ENCODE results near the gene GLRB.

GLRB gene

DNA sequence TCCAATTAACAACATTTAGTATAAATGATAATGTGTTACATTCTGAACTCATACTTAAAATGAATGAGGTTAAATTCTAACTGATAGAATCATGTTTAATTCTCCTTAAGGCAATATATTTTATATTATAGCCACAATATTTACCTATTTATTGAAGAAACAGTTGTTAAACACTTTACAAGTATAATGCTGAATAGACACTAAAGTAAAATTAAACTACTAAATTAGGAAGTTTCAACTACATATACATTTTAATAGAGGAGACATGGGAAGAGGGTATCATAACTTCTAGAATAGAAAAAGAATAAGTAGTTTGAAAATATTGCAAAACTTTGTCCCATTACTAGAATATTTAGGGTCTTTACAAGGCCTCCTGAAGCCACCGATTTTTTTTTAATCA, 108.3 kb downstream of the GLRB start:
- no peak overlapping the region for H2AFZ ChIP-seq (ENCODE audit: low read depth, low read length)
- TF ChIP-seq EZH2phosphoT487 (IDR thresholded peaks at IDR 0.05; ENCODE audit: low read depth): no peak
- TF ChIP-seq, protein P1, sequence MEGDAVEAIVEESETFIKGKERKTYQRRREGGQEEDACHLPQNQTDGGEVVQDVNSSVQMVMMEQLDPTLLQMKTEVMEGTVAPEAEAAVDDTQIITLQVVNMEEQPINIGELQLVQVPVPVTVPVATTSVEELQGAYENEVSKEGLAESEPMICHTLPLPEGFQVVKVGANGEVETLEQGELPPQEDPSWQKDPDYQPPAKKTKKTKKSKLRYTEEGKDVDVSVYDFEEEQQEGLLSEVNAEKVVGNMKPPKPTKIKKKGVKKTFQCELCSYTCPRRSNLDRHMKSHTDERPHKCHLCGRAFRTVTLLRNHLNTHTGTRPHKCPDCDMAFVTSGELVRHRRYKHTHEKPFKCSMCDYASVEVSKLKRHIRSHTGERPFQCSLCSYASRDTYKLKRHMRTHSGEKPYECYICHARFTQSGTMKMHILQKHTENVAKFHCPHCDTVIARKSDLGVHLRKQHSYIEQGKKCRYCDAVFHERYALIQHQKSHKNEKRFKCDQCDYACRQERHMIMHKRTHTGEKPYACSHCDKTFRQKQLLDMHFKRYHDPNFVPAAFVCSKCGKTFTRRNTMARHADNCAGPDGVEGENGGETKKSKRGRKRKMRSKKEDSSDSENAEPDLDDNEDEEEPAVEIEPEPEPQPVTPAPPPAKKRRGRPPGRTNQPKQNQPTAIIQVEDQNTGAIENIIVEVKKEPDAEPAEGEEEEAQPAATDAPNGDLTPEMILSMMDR (IDR thresholded peaks at IDR 0.05; ENCODE audit: low read depth, low read length): no peak
- no peaks in the 10 kb centered on the region for H3K36me3 ChIP-seq (replicated peaks; ENCODE audit: low read depth, low read length)
- H3K4me3 ChIP-seq (ENCODE audit: low read length): no peak overlapping the region
- H3K9me3 ChIP-seq (ENCODE audit: insufficient read depth, low read length): no peaks in the 10 kb centered on the region
- no peaks in the 10 kb centered on the region for H3K79me2 ChIP-seq (ENCODE audit: low read length)
- no peak overlapping the region for H3K9ac ChIP-seq (ENCODE audit: low read length)
- H4K20me1 ChIP-seq (ENCODE audit: insufficient read depth, low read length): no peaks in the 10 kb centered on the region
- no peaks in the 10 kb centered on the region for H3K27me3 ChIP-seq (ENCODE audit: low read depth, low read length)
- no peaks in the 10 kb centered on the region for H3K4me1 ChIP-seq (ENCODE audit: low read length)
- no peak overlapping the region for H3K27ac ChIP-seq (ENCODE audit: low read length)
- H3K4me2 ChIP-seq (ENCODE audit: low read length): no peak overlapping the region

DNA sequence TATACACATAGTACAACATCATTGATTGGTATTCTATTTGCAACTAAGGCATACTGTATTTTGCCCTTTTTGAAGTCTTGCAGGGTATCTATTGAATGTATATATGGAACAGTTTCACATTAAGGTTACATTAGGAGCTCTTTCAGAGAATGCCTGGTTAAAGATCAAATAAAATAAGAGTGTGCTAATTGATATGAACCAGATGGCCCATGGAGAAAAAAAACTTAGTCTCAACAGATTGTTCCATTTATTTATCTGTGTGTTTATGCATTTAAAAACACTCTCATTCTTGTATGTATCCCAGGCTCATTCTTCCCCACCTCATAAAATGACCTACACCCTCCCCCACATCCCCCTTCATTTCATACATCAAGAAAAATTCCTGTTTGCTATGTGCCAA, 109.4 kb downstream of the GLRB start:
- Histone ChIP-seq H3K79me2 (ENCODE audit: low read length) (no peaks in the 10 kb centered on the region), H3K4me3 (ENCODE audit: low read length) (no peak overlapping the region), H2AFZ (ENCODE audit: low read depth, low read length) (no peak overlapping the region), H3K27ac (ENCODE audit: low read length) (no peak overlapping the region), H3K4me1 (ENCODE audit: low read length) (no peaks in the 10 kb centered on the region), H3K9ac (ENCODE audit: low read length) (no peak overlapping the region), H3K4me2 (ENCODE audit: low read length) (no peak overlapping the region), H3K9me3 (ENCODE audit: insufficient read depth, low read length) (no peaks in the 10 kb centered on the region), H3K27me3 (ENCODE audit: low read depth, low read length) (no peaks in the 10 kb centered on the region), H3K36me3 (replicated peaks; ENCODE audit: low read depth, low read length) (no peaks in the 10 kb centered on the region), H4K20me1 (ENCODE audit: insufficient read depth, low read length) (no peaks in the 10 kb centered on the region)
- TF ChIP-seq, protein P1 (IDR thresholded peaks at IDR 0.05; ENCODE audit: low read depth, low read length): no peak
- TF ChIP-seq EZH2phosphoT487 (IDR thresholded peaks at IDR 0.05; ENCODE audit: low read depth): no peak

DNA sequence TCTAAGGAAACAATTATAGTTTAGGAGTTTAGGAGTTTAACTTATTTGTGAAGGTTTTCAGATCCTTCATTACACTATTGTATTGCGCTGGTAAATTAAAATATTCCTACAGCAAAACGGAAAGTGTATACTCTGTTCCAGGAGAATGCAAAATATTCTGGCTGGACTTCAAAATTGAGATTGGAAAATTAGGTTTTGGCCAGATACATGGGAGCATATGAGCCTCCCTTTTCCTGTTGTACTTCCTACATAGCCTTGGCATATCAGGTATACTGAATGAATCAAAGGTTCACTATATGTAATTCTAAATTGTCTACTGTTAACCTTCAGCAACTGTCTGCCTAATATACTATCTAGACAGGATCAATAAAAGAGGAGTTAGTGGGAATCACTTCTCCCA, 119.4 kb downstream of the GLRB start:
- TF ChIP-seq, protein P1 (IDR thresholded peaks at IDR 0.05; ENCODE audit: low read depth, low read length): no peak
- no peak for TF ChIP-seq EZH2phosphoT487 (IDR thresholded peaks at IDR 0.05; ENCODE audit: low read depth)
- Histone ChIP-seq H4K20me1 (ENCODE audit: insufficient read depth, low read length) (no peaks in the 10 kb centered on the region), H3K4me2 (ENCODE audit: low read length) (no peak overlapping the region), H3K27me3 (ENCODE audit: low read depth, low read length) (no peaks in the 10 kb centered on the region), H3K9me3 (ENCODE audit: insufficient read depth, low read length) (no peaks in the 10 kb centered on the region), H3K36me3 (replicated peaks; ENCODE audit: low read depth, low read length) (no peaks in the 10 kb centered on the region), H3K4me1 (ENCODE audit: low read length) (no peaks in the 10 kb centered on the region), H3K9ac (ENCODE audit: low read length) (no peak overlapping the region), H3K27ac (ENCODE audit: low read length) (no peak overlapping the region), H2AFZ (ENCODE audit: low read depth, low read length) (no peak overlapping the region), H3K79me2 (ENCODE audit: low read length) (no peaks in the 10 kb centered on the region), H3K4me3 (ENCODE audit: low read length) (no peak overlapping the region)

DNA sequence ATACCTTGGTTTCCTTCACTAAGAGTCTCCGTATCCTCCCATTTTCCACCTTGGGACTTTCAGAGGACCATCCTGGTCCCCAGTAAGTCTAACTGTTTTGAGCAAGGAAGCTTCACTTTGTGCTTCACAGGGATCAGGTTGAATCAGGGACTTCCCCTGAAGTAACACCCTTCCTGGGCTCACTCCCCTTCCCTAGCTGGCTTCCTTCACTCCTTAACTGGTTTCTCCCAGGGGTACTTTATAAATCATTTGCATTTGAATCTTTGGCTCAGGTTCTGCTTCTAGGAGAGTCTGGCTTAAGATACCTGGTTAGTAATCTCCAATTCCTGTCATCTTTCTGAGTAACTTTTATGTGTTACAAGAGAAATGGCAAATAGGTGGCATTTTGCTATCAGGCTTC, 120.1 kb downstream of the GLRB start:
- H3K4me3 ChIP-seq (ENCODE audit: low read length): no peak overlapping the region
- no peaks in the 10 kb centered on the region for H3K9me3 ChIP-seq (ENCODE audit: insufficient read depth, low read length)
- no peaks in the 10 kb centered on the region for H3K36me3 ChIP-seq (replicated peaks; ENCODE audit: low read depth, low read length)
- H2AFZ ChIP-seq (ENCODE audit: low read depth, low read length): no peak overlapping the region
- no peaks in the 10 kb centered on the region for H3K79me2 ChIP-seq (ENCODE audit: low read length)
- no peak overlapping the region for H3K4me2 ChIP-seq (ENCODE audit: low read length)
- no peaks in the 10 kb centered on the region for H4K20me1 ChIP-seq (ENCODE audit: insufficient read depth, low read length)
- H3K27me3 ChIP-seq (ENCODE audit: low read depth, low read length): no peaks in the 10 kb centered on the region
- no peak overlapping the region for H3K9ac ChIP-seq (ENCODE audit: low read length)
- TF ChIP-seq, protein P1 (IDR thresholded peaks at IDR 0.05; ENCODE audit: low read depth, low read length): no peak
- TF ChIP-seq EZH2phosphoT487 (IDR thresholded peaks at IDR 0.05; ENCODE audit: low read depth): no peak
- H3K27ac ChIP-seq (ENCODE audit: low read length): no peak overlapping the region
- H3K4me1 ChIP-seq (ENCODE audit: low read length): no peaks in the 10 kb centered on the region
